Mucosa of descending colon (tissue), 3 donors: ENCODE measurements around the gene ATP9B. TPM values are rescaled to one million over a fixed set of nuclear protein-coding genes. Genes with fewer than 3 reads are reported as not detected.
A peak's percentile ranks its signal among the peaks of the same experiment; 100 is the strongest.

ENCODE experiments used
- ATAC-seq: fragments of 200-7000 bp; cut with Tn5 transposase; one replicate; pipeline ENCODE4 v1.9.1; 2020; ENCODE audit warnings: mild to moderate bottlenecking, moderate library complexity
- DNase-seq, 3 donors: peaks; one replicate each; pipeline ENCODE4 v3.0.0-alpha.2; 2020
- H3K36me3 ChIP-seq: fragments of 200-600 bp; one replicate; pipeline ENCODE4 v1.8.0; 2021; ENCODE audit warnings: low read depth, mild to moderate bottlenecking
- H3K4me1 ChIP-seq: fragments of 200-600 bp; one replicate; pipeline ENCODE4 v1.8.0; 2021; ENCODE audit warnings: low read depth, mild to moderate bottlenecking
- H3K4me3 ChIP-seq: fragments of 200-600 bp; one replicate; pipeline ENCODE4 v1.8.0; 2021; ENCODE audit warnings: mild to moderate bottlenecking
- H3K9me3 ChIP-seq: fragments of 200-600 bp; one replicate; pipeline ENCODE4 v1.8.0; 2021; ENCODE audit warnings: mild to moderate bottlenecking
- intact Hi-C, 2 donors: fragments of 100-400 bp; cut with DNase I in 1 of 2; cut with micrococcal nuclease in 1 of 2; formaldehyde crosslinking; loops; one replicate each; pipeline versions ENCODE4 v1.11.0 to v1.11.1; 2022; cut with DNase I, micrococcal nuclease
- total RNA-seq, 3 donors: library from RNA; stranded (reverse); fragmentation: NEBNext Ultra II Directional in 2 of 3; extraction: Animal tissue kit (Norgen Biotek cat#: 25700) in 2 of 3; gene quantifications; one replicate each; pipeline versions ENCODE4 v1.2.1 to v1.2.4, GENCODE V29; 2021 to 2023
- TF ChIP-seq, protein P1 (sequence below): fragments of 200-600 bp; IDR thresholded peaks from one replicate; pipeline ENCODE4 v1.8.0; 2022; ENCODE audit warnings: antibody characterized with exemption, mild to moderate bottlenecking
- donor health status: DM: no; HTN: no; CAD: no; lungs with moderate emphysema.
- donor health status: DM: no; HTN: no; CAD: no.
- donor health status: DM: no; HTN: yes; CAD: no.

Gene ATP9B
- total RNA-seq, 3 donors from 2014 or later = 25.8 to 37.1 (median 34.1) TPM

DNA sequence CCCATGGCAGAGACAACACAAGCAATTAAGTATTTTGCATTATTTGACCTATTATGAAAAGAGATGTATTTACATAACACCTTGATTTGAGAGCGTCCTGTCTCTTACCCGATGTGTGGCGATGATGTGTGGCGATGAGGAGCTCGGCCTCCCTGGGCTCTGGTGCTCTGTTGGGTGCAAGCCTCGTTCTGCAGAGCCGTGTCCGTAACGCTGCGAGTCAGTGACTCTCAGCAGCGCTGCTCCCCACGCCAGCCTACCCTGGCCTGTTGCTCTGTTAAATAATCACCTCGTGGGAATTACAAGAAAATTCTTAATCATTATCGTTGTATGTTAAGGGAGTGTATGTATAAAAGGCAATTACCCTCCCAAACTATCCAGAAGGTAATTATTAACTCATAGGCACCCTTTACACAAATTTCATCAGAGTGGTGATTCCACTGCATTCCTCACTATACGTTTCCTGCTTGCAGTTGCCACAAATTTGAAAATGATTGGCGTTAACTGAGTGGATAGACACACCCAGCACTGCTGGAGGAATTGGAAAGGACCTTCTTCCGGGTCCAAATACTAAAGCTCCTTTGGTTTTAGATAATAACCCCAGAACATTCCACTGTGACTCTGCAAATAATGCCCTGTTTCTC, 274.5 kb downstream of the ATP9B start:
- ATAC-seq = peak; percentile 93
- Histone ChIP-seq H3K9me3 (no peaks in the 10 kb centered on the region), H3K4me1 (no peaks in the 10 kb centered on the region), H3K4me3 (no peak overlapping the region), H3K36me3 (no peaks in the 10 kb centered on the region)
- intact Hi-C loops = no loop called here
- TF ChIP-seq, protein P1, sequence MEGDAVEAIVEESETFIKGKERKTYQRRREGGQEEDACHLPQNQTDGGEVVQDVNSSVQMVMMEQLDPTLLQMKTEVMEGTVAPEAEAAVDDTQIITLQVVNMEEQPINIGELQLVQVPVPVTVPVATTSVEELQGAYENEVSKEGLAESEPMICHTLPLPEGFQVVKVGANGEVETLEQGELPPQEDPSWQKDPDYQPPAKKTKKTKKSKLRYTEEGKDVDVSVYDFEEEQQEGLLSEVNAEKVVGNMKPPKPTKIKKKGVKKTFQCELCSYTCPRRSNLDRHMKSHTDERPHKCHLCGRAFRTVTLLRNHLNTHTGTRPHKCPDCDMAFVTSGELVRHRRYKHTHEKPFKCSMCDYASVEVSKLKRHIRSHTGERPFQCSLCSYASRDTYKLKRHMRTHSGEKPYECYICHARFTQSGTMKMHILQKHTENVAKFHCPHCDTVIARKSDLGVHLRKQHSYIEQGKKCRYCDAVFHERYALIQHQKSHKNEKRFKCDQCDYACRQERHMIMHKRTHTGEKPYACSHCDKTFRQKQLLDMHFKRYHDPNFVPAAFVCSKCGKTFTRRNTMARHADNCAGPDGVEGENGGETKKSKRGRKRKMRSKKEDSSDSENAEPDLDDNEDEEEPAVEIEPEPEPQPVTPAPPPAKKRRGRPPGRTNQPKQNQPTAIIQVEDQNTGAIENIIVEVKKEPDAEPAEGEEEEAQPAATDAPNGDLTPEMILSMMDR = no peak
- DNase-seq = peak in 1 of 3 donors; percentile 45

DNA sequence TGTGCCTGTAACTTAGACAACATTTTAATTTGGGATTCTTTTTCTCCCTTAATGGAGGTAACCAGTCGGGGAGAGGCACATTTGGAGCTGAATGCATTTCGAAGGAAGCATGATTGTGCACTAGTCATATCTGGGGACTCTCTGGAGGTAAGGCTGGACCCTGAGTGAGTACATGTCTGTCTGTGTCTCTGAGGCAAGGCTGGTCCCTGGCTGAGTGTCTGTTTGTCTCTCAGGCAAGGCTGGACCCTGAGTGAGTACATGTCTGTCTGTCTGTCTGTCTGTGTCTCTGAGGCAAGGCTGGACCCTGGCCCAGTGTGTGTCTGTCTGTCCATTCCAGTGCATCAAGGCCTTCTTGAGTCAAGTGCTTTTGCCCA, 275.0 kb downstream of the ATP9B start:
- ATAC-seq (peak; percentile 46), DNase-seq (no peak)
- Histone ChIP-seq H3K9me3 (no peaks in the 10 kb centered on the region), H3K4me1 (no peaks in the 10 kb centered on the region), H3K36me3 (no peaks in the 10 kb centered on the region), H3K4me3 (no peak overlapping the region)
- intact Hi-C loops = no loop called here
- TF ChIP-seq, protein P1 = no peak

DNA sequence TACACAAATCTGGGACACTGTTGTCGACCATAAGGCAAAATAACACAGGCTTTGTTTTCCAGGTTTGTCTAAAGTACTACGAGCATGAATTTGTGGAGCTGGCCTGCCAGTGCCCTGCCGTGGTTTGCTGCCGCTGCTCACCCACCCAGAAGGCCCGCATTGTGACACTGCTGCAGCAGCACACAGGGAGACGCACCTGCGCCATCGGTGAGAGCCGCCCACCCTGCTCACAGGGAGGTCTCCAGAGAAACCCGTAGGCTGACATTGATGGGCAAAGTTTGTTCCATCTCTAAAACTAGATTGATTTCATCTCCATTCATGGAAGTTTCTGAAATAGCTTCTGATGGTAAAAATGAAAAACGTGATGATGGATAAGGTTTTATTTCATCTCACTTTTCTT, 276.2 kb downstream of the ATP9B start:
- Histone ChIP-seq H3K4me3 (no peak overlapping the region), H3K9me3 (no peaks in the 10 kb centered on the region), H3K4me1 (no peaks in the 10 kb centered on the region), H3K36me3 (no peaks in the 10 kb centered on the region)
- DNase-seq (no peak), ATAC-seq (no peak)
- intact Hi-C loops = no loop called here
- TF ChIP-seq, protein P1 = no peak

DNA sequence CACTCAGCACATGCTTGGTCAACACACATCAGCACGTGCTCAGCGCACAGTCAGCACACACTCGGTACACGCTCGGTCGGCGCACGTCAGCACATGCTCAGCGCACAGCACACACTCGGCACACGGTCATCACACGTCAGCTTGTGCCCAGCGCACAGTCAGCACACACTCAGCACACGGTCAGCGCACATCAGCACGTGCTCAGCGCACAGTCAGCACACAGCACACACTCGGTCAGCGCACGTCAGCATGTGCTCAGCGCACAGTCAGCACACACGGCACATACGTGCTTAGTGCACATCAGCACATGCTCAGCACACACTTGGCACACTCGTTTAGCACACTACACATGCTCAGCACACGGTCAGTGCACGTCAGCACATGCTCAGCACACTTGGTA, 276.8 kb downstream of the ATP9B start:
- H3K9me3 ChIP-seq = no peaks in the 10 kb centered on the region
- TF ChIP-seq, protein P1 = no peak
- DNase-seq (no peak), ATAC-seq (no peak)
- H3K36me3 ChIP-seq = no peaks in the 10 kb centered on the region
- H3K4me3 ChIP-seq = no peak overlapping the region
- intact Hi-C loops = no loop called here
- no peaks in the 10 kb centered on the region for H3K4me1 ChIP-seq

DNA sequence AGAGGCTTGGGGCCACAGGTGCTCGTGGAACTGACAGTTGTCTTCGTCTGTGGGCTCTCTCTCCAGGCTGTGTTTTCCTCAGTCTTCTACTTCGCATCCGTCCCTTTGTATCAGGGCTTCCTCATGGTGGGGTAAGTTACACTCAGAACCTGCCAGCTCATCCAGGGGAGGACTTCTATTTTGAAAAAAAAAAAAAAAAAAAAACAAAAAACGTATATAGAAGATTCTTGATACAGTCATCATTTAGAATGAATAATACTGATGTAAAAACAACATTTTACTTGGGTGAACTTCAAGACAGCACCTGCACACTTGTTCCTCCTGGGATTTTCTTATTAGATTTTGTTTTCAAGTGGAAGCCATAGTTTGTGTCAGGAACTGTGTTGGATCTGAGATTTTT, 278.9 kb downstream of the ATP9B start:
- no peaks in the 10 kb centered on the region for H3K9me3 ChIP-seq
- H3K4me3 ChIP-seq = no peak overlapping the region
- TF ChIP-seq, protein P1 = no peak
- intact Hi-C loops = no loop called here
- ATAC-seq (no peak), DNase-seq (no peak)
- H3K4me1 ChIP-seq = no peaks in the 10 kb centered on the region
- no peaks in the 10 kb centered on the region for H3K36me3 ChIP-seq

DNA sequence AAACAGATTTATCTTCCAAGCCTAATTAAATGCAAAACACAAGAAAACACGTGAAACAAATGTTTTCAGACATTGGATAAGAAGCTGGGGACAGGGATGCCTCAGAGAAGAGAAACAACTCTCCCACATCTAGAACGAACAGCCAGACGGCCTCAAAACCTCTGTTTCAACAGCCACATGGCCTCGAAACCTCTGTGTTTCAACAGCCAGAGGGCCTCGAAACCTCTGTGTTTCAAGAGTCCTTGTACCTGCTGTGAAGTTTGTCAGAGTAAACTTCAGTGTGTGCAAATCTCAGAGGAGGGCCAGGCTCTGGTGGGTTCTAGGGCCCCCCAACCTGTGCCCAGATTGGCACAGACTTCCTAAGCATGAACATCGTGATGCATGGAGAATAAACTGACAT, 283.2 kb downstream of the ATP9B start:
- Histone ChIP-seq H3K4me1 (no peaks in the 10 kb centered on the region), H3K9me3 (no peaks in the 10 kb centered on the region), H3K4me3 (no peak overlapping the region), H3K36me3 (no peaks in the 10 kb centered on the region)
- DNase-seq (no peak), ATAC-seq (no peak)
- TF ChIP-seq, protein P1 = no peak
- intact Hi-C loops = no loop called here
